Measurements from ENCODE around the gene CD79A. TPM values are rescaled to one million over a fixed set of nuclear protein-coding genes. Genes with fewer than 3 reads are reported as not detected.

CD79A gene
- total RNA-seq, 2 donors from 2014 or later = 0.59 TPM; not detected in 1

DNA sequence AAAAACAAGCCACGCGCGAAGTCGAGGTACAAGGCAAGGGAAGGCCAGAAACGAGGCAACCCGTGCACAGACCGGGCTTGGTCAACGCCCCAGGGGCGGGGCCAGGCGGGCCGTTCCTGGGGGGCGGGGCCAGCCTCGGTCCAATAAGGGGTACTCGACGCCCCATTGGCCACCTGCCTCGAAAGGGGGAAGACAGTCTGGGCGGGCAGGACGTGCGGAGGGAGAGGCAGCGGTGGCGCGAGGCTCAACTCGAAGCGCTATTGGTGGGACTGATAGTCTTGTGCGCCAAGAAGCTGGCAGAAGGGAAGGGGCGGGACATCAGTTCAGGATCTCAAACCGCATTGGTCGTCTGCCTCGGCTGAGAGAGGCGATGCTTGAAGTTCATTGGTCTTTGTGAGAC lies 32.5 kb upstream of the CD79A start, which contains the start of gene LYPD4:
Gene LYPD4, minus strand, starts transcription at position 83 of the 400 bp plus-strand sequence. CDS start 5,398 bp downstream, outside the sequence.
- H3K9me3 ChIP-seq = no peaks in the 10 kb centered on the region
- H3K36me3 ChIP-seq = no peaks in the 10 kb centered on the region
- TF ChIP-seq, protein P1, sequence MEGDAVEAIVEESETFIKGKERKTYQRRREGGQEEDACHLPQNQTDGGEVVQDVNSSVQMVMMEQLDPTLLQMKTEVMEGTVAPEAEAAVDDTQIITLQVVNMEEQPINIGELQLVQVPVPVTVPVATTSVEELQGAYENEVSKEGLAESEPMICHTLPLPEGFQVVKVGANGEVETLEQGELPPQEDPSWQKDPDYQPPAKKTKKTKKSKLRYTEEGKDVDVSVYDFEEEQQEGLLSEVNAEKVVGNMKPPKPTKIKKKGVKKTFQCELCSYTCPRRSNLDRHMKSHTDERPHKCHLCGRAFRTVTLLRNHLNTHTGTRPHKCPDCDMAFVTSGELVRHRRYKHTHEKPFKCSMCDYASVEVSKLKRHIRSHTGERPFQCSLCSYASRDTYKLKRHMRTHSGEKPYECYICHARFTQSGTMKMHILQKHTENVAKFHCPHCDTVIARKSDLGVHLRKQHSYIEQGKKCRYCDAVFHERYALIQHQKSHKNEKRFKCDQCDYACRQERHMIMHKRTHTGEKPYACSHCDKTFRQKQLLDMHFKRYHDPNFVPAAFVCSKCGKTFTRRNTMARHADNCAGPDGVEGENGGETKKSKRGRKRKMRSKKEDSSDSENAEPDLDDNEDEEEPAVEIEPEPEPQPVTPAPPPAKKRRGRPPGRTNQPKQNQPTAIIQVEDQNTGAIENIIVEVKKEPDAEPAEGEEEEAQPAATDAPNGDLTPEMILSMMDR (IDR thresholded peaks at IDR 0.05) = no peak
- TF ChIP-seq POLR2A (IDR thresholded peaks at IDR 0.05) (no peak), POLR2AphosphoS5 (IDR thresholded peaks at IDR 0.05) (no peak)
- no peaks in the 10 kb centered on the region for H3K4me1 ChIP-seq (replicated peaks)
- DNase-seq (ENCODE audit: low spot score) = no peak
- intact Hi-C loops (cut with DNase I) = no loop called here
- no peak within 1 kb of the TSS for H3K4me3 ChIP-seq
- WGBS = 79% methylated on average over 30 of the region's 30 CpGs
- no peak within 1 kb of the TSS for H3K27ac ChIP-seq
- H3K27me3 ChIP-seq (replicated peaks; ENCODE audit: insufficient read depth) = no peaks in the 10 kb centered on the region

DNA sequence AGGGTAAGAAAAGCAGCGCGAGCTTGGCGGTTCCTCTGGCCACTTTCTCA lies 32.3 kb upstream of the CD79A start, which contains the start of gene DMRTC2:
Gene DMRTC2, plus strand, starts transcription at position 42 of the 50 bp plus-strand sequence. CDS start 2,387 bp downstream, outside the sequence.
- H3K4me1 ChIP-seq (replicated peaks) = no peaks in the 10 kb centered on the region
- H3K4me3 ChIP-seq = no peak within 1 kb of the TSS
- H3K27ac ChIP-seq = no peak within 1 kb of the TSS
- no peak for TF ChIP-seq POLR2AphosphoS5 (IDR thresholded peaks at IDR 0.05)
- TF ChIP-seq, protein P1 (IDR thresholded peaks at IDR 0.05) = no peak
- TF ChIP-seq POLR2A (IDR thresholded peaks at IDR 0.05) = no peak
- no peaks in the 10 kb centered on the region for H3K27me3 ChIP-seq (replicated peaks; ENCODE audit: insufficient read depth)
- intact Hi-C loops (cut with DNase I) = no loop called here
- no peaks in the 10 kb centered on the region for H3K9me3 ChIP-seq
- no peak for DNase-seq (ENCODE audit: low spot score)
- H3K36me3 ChIP-seq = no peaks in the 10 kb centered on the region
- WGBS = 100% methylated on average over 3 of the region's 3 CpGs

DNA sequence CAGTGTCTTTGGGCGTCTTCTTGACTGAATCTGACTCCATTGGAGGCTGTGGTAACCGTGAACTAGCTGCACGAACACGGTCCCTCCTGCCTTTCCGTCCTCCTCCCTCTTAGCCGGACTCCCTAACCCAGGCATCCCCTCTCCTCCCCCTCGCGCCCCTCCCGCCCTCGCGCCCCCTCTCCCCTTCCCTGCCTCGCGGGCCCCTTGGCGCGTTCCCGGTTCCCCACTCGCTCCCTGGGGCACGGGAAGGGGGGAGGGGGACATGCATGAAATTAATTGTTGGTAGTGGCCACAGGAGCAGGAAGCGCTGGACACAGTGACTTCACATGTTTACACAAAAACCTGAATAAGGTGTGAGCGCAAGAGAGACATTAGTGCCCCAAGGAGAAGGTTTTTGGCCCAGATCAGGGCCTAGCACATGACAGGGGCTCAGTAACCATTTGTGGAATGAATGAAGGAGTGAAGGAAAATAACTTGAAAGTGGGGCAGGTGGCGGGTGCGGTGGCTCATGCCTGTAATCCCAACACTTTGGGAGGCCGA lies 32.0 kb upstream of the CD79A start:
- intact Hi-C loops (cut with DNase I) = no loop called here
- Histone ChIP-seq H3K9me3 (no peaks in the 10 kb centered on the region), H3K4me3 (no peak overlapping the region), H3K4me1 (replicated peaks) (no peaks in the 10 kb centered on the region), H3K36me3 (no peaks in the 10 kb centered on the region), H3K27ac (no peak overlapping the region), H3K27me3 (replicated peaks; ENCODE audit: insufficient read depth) (no peaks in the 10 kb centered on the region)
- 75% methylated on average over 23 of the region's 23 CpGs for WGBS
- TF ChIP-seq, protein P1 (IDR thresholded peaks at IDR 0.05) = no peak
- TF ChIP-seq POLR2A (IDR thresholded peaks at IDR 0.05) (no peak), POLR2AphosphoS5 (IDR thresholded peaks at IDR 0.05) (no peak)
- DNase-seq (ENCODE audit: low spot score) = no peak

DNA sequence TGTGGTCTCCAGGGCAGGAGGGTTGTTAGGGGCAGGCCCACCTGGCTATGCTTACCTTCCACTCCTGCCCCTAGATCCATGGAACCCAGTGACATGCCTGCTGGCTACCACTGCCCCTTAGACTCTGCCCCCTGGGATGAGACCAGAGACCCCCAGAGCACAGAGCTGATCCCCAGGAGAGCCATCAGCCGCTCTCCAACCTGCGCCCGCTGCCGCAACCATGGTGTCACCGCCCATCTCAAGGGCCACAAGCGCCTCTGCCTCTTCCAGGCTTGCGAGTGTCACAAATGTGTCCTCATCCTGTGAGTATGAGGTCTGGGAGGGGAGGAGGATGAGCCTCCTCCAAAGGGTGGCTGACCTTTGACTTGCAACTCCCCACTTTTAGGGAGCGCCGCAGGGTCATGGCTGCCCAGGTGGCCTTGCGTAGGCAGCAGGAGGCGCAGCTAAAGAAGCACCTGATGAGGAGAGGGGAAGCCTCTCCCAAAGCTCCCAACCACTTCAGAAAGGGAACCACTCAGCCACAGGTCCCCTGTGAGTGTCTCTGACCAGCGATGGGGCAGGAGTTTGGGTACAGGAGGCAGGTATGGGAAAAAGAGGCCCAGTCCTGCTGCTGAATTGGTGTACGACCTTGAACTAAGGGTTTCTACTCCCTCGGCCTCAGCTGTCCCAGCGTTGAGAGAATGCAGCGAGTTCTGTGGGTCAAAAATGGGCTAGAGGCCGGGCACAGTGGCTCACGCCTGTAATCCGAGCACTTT lies 29.6 kb upstream of the CD79A start:
- WGBS = 94% methylated on average over 19 of the region's 19 CpGs
- TF ChIP-seq, protein P1 (IDR thresholded peaks at IDR 0.05) = no peak
- TF ChIP-seq POLR2AphosphoS5 (IDR thresholded peaks at IDR 0.05) (no peak), POLR2A (IDR thresholded peaks at IDR 0.05) (no peak)
- Histone ChIP-seq H3K4me3 (no peak overlapping the region), H3K27me3 (replicated peaks; ENCODE audit: insufficient read depth) (no peaks in the 10 kb centered on the region), H3K9me3 (no peaks in the 10 kb centered on the region), H3K4me1 (replicated peaks) (no peaks in the 10 kb centered on the region), H3K36me3 (no peaks in the 10 kb centered on the region), H3K27ac (no peak overlapping the region)
- intact Hi-C loops (cut with DNase I) = no loop called here
- DNase-seq (ENCODE audit: low spot score) = no peak

DNA sequence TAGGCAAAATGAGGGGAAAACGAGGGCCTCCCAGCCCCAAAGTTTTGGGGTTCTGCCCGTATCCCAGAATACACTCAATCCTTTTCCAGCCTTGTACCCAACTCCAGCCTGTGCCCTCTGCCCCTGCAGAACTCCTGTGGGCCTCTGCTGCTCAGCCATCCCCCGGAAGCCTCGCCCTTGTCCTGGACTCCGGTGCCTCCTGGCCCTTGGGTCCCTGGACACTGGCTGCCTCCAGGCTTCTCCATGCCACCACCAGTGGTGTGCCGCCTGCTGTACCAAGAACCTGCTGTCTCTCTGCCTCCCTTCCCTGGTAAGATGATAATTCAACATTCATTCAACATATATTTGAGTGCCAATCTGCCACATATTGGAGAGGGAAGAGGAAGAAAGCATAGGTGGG lies 28.4 kb upstream of the CD79A start:
- intact Hi-C loops (cut with DNase I) = no loop called here
- H3K4me1 ChIP-seq (replicated peaks) = no peaks in the 10 kb centered on the region
- H3K4me3 ChIP-seq = no peak overlapping the region
- H3K36me3 ChIP-seq = no peaks in the 10 kb centered on the region
- no peaks in the 10 kb centered on the region for H3K9me3 ChIP-seq
- no peaks in the 10 kb centered on the region for H3K27me3 ChIP-seq (replicated peaks; ENCODE audit: insufficient read depth)
- H3K27ac ChIP-seq = no peak overlapping the region
- no peak for DNase-seq (ENCODE audit: low spot score)
- TF ChIP-seq POLR2A (IDR thresholded peaks at IDR 0.05) (no peak), POLR2AphosphoS5 (IDR thresholded peaks at IDR 0.05) (no peak)
- TF ChIP-seq, protein P1 (IDR thresholded peaks at IDR 0.05) = no peak
- 85% methylated on average over 6 of the region's 6 CpGs for WGBS
